HL-60 (cell line): Measurements from ENCODE around the gene ADD3.

Experiments
- DNase-seq, 2 experiments: peaks; one replicate each; pipeline ENCODE4 v3.0.0-alpha.2; 2010 to 2020; ENCODE audit warnings: low read depth in 1 of 2, low spot score in 1 of 2
- H3K27ac ChIP-seq: fragments of 250-450 bp; sonication (Bioruptor Pico); replicated peaks from 2 replicates; pipeline ENCODE4 v1.5.1; 2020; ENCODE audit warnings: mild to moderate bottlenecking, moderate library complexity
- H3K27me3 ChIP-seq: fragments of 250-450 bp; sonication (Bioruptor Pico); 2 replicates; pipeline ENCODE4 v1.5.1; 2021; ENCODE audit warnings: mild to moderate bottlenecking, moderate library complexity; ENCODE audit not compliant: insufficient read depth, poor library complexity, severe bottlenecking
- H3K4me3 ChIP-seq: replicated peaks from 2 replicates; pipeline ENCODE4 v1.5.1; 2011; ENCODE audit warnings: mild to moderate bottlenecking, control low read depth, low read length; ENCODE audit not compliant: insufficient read depth
- CTCF ChIP-seq: IDR thresholded peaks from one replicate; pipeline ENCODE4 v1.5.1; 2011; ENCODE audit warnings: low read length, control low read depth, inconsistent platforms; ENCODE audit not compliant: insufficient read depth
- GABPA ChIP-seq: IDR thresholded peaks from 2 replicates; pipeline ENCODE4 v1.6.1; 2012; ENCODE audit warnings: low read depth
- POLR2AphosphoS5 ChIP-seq: IDR thresholded peaks from 2 replicates; pipeline ENCODE4 v1.6.1; 2012; ENCODE audit warnings: low read depth
- SPI1 ChIP-seq: IDR thresholded peaks from 2 replicates; pipeline ENCODE4 v1.6.1; 2012; ENCODE audit warnings: low read depth, mild to moderate bottlenecking, borderline replicate concordance
- TF ChIP-seq, protein P1 (sequence below): IDR thresholded peaks from 2 replicates; pipeline ENCODE4 v1.6.1; 2012; ENCODE audit warnings: low read depth; ENCODE audit not compliant: insufficient replicate concordance

Gene ADD3

GRCh38 chr10:110074298-110074697 is 66.5 kb downstream of the ADD3 start:
- no peak overlapping the region for H3K4me3 ChIP-seq
- peak overlapping the region; percentile 93 for H3K27ac ChIP-seq
- DNase-seq = peak in 1 of 2 experiments; percentile 76
- peak; percentile 93 for TF ChIP-seq SPI1
- no peak; the same call in 1 of the 2 replicates for TF ChIP-seq GABPA
- TF ChIP-seq, protein P1, sequence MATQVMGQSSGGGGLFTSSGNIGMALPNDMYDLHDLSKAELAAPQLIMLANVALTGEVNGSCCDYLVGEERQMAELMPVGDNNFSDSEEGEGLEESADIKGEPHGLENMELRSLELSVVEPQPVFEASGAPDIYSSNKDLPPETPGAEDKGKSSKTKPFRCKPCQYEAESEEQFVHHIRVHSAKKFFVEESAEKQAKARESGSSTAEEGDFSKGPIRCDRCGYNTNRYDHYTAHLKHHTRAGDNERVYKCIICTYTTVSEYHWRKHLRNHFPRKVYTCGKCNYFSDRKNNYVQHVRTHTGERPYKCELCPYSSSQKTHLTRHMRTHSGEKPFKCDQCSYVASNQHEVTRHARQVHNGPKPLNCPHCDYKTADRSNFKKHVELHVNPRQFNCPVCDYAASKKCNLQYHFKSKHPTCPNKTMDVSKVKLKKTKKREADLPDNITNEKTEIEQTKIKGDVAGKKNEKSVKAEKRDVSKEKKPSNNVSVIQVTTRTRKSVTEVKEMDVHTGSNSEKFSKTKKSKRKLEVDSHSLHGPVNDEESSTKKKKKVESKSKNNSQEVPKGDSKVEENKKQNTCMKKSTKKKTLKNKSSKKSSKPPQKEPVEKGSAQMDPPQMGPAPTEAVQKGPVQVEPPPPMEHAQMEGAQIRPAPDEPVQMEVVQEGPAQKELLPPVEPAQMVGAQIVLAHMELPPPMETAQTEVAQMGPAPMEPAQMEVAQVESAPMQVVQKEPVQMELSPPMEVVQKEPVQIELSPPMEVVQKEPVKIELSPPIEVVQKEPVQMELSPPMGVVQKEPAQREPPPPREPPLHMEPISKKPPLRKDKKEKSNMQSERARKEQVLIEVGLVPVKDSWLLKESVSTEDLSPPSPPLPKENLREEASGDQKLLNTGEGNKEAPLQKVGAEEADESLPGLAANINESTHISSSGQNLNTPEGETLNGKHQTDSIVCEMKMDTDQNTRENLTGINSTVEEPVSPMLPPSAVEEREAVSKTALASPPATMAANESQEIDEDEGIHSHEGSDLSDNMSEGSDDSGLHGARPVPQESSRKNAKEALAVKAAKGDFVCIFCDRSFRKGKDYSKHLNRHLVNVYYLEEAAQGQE = no peak
- no peak for TF ChIP-seq POLR2AphosphoS5
- TF ChIP-seq CTCF = no peak
- no peaks in the 10 kb centered on the region for H3K27me3 ChIP-seq

DNA sequence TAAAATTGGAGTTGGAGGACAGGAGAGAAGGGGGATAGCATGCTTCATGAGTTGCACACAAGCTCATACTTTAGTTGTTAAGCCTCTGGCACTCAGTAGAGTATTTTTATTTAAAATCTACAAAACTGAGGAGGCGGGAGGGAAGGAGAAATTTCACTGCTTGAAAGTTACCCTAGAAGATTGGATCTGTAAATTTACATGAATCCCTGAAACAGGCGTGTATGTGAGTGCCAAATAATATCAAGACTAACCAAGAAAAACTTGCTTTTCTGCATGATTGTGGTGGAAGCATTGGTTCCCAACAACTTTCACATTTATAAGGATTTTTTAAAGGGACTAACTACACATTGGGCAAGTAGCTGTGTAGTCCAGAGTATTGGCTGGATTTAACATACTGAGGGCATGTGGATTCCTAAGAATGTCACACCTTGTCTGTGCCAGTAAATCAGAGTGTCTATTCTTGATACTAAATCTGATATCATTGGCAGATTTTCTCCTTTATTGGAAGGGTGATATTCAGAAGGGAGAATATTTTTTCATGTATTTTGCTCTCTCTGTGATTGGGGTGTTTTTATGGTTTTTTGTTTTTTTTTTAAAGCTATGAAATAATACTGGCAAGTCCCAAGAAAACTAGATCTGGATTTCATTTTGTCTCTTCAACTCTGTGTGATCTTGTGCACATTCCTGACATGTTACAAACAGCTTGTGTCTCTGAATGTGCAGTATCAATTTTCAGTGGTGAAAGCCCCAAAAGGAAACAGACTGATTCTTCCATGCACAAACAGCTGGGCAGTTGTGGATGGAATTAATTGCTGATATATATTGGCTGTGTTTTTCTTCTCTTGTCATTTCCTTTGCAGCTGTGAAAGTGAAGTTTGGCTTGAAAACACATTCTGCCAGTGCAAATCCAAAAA is 67.2 kb downstream of the ADD3 start:
- Histone ChIP-seq H3K4me3 (no peak overlapping the region), H3K27ac (peak overlapping the region; percentile 93), H3K27me3 (no peaks in the 10 kb centered on the region)
- DNase-seq = no peak
- TF ChIP-seq GABPA (no peak), SPI1 (no peak), CTCF (no peak), POLR2AphosphoS5 (no peak)
- TF ChIP-seq, protein P1 = no peak

DNA sequence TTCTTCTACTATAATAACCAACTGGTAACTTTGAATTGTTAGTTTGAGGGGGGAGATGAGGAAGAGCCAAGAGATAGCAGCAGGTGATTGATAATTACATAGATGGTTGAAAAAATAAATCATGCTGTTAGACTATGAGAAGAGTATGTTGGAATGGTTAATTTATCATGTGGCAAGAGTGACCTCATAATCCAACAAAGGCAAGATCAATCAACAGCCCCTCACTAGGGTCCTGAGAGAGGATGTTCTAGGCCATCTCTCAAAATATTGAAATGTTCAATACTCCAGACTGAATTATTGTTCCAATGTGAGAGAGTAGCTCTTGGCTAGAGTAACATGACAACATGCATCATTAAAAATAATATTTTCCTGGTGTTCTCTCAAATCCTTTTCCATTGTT is 67.9 kb downstream of the ADD3 start:
- Histone ChIP-seq H3K27ac (peak overlapping the region; percentile 93), H3K27me3 (no peaks in the 10 kb centered on the region), H3K4me3 (no peak overlapping the region)
- TF ChIP-seq POLR2AphosphoS5 = no peak
- no peak for TF ChIP-seq GABPA
- TF ChIP-seq SPI1 = no peak
- TF ChIP-seq, protein P1 = no peak
- no peak for TF ChIP-seq CTCF
- no peak for DNase-seq
